Measurements from ENCODE around the gene NBPF1.
"Not testable (repeated sequence)": the region's sequence is repeated elsewhere in the genome, so short reads cannot be mapped to it uniquely, and the experiment has no call there.

NBPF1 gene

DNA sequence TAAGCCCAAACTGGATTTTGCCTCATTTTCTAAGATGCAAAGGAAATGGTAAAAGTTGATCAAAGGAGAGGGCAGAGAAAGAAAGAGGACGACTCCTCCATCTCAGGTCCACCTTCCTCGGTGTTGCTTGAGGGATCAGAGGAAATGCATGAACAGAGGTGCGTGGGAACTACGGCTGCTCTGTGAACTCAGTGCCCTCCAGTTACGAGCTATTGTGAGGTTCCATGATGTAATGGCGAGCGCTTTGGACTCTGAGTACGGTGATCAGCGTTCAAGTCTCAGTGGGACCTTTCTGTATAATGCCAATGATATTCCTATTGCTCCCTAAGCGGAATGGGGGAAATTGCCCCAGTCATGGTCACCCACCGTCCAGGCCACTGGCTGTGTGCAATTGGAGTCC, 60.1 kb downstream of the NBPF1 start:
- H3K9me3 ChIP-seq (ENCODE audit: control insufficient read depth in 2 of 2, low read length in 2 of 2); H3K4me3 ChIP-seq (ENCODE audit: low read length in 2 of 2); H3K9ac ChIP-seq (ENCODE audit: low read length in 2 of 2); H3K27ac ChIP-seq (ENCODE audit: low read length); H3K36me3 ChIP-seq (ENCODE audit: control insufficient read depth in 2 of 2, insufficient read depth in 2 of 2, low read length in 2 of 2); H3K27me3 ChIP-seq (ENCODE audit: control insufficient read depth in 1 of 2, insufficient read depth in 2 of 2, low read length in 2 of 2); H3K4me1 ChIP-seq (ENCODE audit: control insufficient read depth, insufficient read depth, low read length): not testable (repeated sequence)

DNA sequence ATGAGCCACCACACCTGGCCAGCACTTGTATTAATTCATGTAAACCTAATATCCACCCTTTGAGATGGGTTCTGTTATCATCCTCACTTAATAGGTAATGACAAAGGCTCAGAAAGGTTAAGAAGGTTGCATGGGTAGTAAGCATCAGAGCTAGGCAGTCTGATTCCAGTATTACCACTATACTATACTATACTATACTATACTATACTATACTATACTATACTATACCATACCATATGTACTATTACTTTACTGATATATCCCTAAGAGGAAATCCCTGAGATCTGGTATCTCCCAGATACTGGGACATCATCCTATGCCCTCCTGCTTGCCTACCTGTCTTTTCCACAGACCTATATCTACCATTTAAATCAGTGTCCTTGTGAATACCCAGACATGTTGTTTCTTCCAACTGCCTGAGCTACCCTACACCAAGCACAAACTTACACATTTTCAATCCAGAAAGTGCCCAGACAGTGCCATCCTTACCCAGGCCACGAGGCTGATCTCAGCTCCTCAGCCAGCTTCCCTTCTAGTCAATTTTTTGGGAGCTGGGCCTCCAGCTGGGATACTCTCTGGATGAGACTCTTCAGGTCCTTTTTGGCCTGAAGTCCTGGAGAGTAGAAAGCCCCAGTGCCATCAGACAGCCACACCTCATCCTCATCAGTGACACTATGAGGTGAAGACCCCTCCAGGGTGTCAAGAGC, 63.0 kb downstream of the NBPF1 start:
- not testable (repeated sequence) for H3K36me3 ChIP-seq (ENCODE audit: control insufficient read depth in 2 of 2, insufficient read depth in 2 of 2, low read length in 2 of 2); H3K4me1 ChIP-seq (ENCODE audit: control insufficient read depth, insufficient read depth, low read length); H3K9me3 ChIP-seq (ENCODE audit: control insufficient read depth in 2 of 2, low read length in 2 of 2); H3K9ac ChIP-seq (ENCODE audit: low read length in 2 of 2); H3K27me3 ChIP-seq (ENCODE audit: control insufficient read depth in 1 of 2, insufficient read depth in 2 of 2, low read length in 2 of 2); H3K27ac ChIP-seq (ENCODE audit: low read length); H3K4me3 ChIP-seq (ENCODE audit: low read length in 2 of 2)

DNA sequence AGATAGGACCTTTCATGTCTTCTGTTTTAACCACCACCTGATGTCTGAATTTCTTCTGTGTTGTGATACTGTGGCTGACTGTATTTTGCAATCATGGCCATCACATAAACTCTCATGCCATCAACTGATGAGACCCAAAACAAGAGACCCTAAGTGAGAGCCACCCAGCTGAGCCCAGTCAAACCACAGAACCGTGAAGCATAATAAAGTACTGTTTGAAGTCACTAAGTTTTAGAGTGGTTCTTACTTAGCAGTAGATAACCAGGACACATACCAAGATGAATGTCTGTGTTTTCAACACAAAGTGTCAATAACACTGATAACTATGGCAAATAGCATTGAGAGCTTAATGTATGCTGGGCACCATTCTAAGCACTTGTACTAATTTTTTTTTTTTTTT, 63.8 kb downstream of the NBPF1 start:
- H3K4me3 ChIP-seq (ENCODE audit: low read length in 2 of 2); H3K36me3 ChIP-seq (ENCODE audit: control insufficient read depth in 2 of 2, insufficient read depth in 2 of 2, low read length in 2 of 2); H3K9me3 ChIP-seq (ENCODE audit: control insufficient read depth in 2 of 2, low read length in 2 of 2); H3K4me1 ChIP-seq (ENCODE audit: control insufficient read depth, insufficient read depth, low read length); H3K9ac ChIP-seq (ENCODE audit: low read length in 2 of 2); H3K27me3 ChIP-seq (ENCODE audit: control insufficient read depth in 1 of 2, insufficient read depth in 2 of 2, low read length in 2 of 2); H3K27ac ChIP-seq (ENCODE audit: low read length): not testable (repeated sequence)

DNA sequence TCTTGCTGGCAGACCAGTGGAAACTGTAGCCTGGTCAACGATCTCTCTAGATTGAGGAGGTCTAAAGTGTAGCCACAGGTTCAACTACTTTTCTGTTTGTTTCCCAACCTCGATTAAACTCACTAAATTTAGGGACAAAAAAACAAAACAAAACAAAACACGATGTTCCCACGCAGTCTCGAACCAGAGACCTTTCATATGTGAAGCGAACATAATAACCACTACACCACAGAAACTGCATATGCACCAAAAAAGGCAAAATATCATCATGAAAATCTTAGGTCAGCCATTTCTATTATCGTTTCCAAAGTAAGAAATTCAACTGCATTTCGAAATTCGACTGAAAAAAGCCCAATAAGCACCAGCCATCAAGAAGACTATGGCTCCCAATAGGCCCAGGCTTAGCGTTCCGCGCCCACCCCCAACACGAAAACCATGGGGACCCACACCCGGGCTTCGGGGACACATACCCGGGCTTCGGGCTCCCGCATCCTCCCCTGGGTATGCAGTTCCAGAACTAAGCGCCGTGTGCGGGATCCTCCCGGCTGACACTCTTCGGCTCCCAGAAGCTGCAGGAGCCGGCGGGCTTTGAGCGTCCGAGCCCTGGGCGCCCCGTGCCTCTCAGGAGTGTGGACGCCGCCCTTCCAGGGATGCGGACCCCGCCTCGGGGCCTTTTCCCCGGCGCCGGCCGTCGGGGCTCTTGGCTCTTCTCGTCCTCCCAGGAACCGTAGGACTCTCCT, 65.7 kb downstream of the NBPF1 start:
- H3K9ac ChIP-seq (ENCODE audit: low read length in 2 of 2); H3K27ac ChIP-seq (ENCODE audit: low read length); H3K9me3 ChIP-seq (ENCODE audit: control insufficient read depth in 2 of 2, low read length in 2 of 2); H3K27me3 ChIP-seq (ENCODE audit: control insufficient read depth in 1 of 2, insufficient read depth in 2 of 2, low read length in 2 of 2); H3K36me3 ChIP-seq (ENCODE audit: control insufficient read depth in 2 of 2, insufficient read depth in 2 of 2, low read length in 2 of 2); H3K4me1 ChIP-seq (ENCODE audit: control insufficient read depth, insufficient read depth, low read length); H3K4me3 ChIP-seq (ENCODE audit: low read length in 2 of 2): not testable (repeated sequence)

DNA sequence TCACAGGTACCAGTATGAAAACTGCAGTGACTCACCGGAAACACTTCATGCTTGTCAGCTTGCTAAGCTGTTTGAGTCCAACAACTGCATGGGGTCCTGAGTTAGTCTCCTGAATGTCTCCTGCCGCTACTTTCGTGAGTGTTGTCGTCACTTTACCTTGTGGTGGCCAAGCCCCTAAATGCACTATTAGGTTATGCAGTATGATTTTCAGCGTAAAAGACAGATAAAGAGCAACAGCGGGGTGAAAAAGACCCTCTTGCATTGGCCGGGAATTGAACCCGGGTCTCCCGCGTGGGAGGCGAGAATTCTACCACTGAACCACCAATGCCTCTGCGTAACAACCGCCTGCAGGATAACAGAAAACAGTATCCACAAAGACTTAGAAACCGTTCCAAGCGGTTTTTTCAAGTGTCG, 67.7 kb downstream of the NBPF1 start:
- H3K9me3 ChIP-seq (ENCODE audit: control insufficient read depth in 2 of 2, low read length in 2 of 2); H3K4me1 ChIP-seq (ENCODE audit: control insufficient read depth, insufficient read depth, low read length); H3K36me3 ChIP-seq (ENCODE audit: control insufficient read depth in 2 of 2, insufficient read depth in 2 of 2, low read length in 2 of 2); H3K27ac ChIP-seq (ENCODE audit: low read length); H3K27me3 ChIP-seq (ENCODE audit: control insufficient read depth in 1 of 2, insufficient read depth in 2 of 2, low read length in 2 of 2); H3K4me3 ChIP-seq (ENCODE audit: low read length in 2 of 2); H3K9ac ChIP-seq (ENCODE audit: low read length in 2 of 2): not testable (repeated sequence)

DNA sequence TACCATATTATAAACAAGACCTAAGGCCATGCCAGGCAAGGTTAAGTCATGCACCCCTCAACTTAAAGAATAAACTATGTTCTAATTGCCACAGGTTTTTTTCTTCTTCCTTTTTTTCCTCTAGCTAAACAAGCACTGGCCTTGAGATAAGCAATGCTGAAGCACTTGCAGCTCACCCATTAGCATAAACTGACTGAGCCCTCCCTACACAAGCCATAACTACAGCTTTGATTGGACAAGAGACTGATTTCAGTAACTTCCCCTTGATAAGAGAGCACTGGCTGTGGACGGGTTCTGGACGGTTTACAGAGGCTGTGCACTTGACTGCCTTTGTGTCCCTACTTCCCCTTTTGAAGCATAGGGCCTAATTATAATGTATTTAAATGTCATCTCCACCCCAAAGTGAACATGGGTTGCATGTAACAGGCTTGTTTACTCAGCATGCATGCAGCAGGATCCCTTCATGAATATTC, 72.9 kb downstream of the NBPF1 start:
- not testable (repeated sequence) for H3K27ac ChIP-seq (ENCODE audit: low read length)

DNA sequence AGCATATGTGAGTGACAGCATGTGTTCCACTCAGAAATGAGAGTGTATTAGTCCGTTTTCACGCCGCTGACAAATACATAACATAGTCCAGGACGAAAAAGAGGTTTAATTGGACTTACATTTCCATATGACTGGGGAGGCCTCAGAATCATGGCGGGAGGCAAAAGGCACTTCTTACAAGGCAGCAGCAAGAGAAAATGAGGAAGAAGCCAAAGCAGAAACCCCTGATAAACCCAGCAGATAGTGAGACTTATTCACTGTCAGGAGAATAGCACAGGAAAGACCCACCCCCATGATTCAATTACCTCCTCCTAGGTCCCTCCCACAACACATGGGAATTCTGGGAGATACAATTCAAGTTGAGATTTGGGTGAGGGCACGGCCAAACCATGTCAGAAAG, 75.8 kb downstream of the NBPF1 start:
- not testable (repeated sequence) for H3K9ac ChIP-seq (ENCODE audit: low read length in 2 of 2); H3K36me3 ChIP-seq (ENCODE audit: control insufficient read depth in 2 of 2, insufficient read depth in 2 of 2, low read length in 2 of 2); H3K4me1 ChIP-seq (ENCODE audit: control insufficient read depth, insufficient read depth, low read length); H3K27ac ChIP-seq (ENCODE audit: low read length); H3K4me3 ChIP-seq (ENCODE audit: low read length in 2 of 2); H3K27me3 ChIP-seq (ENCODE audit: control insufficient read depth in 1 of 2, insufficient read depth in 2 of 2, low read length in 2 of 2); H3K9me3 ChIP-seq (ENCODE audit: control insufficient read depth in 2 of 2, low read length in 2 of 2)

More for the DNA sequence above, 72.9 kb downstream of the NBPF1 start:
- H3K27me3 ChIP-seq (ENCODE audit: control insufficient read depth in 1 of 2, insufficient read depth in 2 of 2, low read length in 2 of 2); H3K4me3 ChIP-seq (ENCODE audit: low read length in 2 of 2); H3K4me1 ChIP-seq (ENCODE audit: control insufficient read depth, insufficient read depth, low read length); H3K36me3 ChIP-seq (ENCODE audit: control insufficient read depth in 2 of 2, insufficient read depth in 2 of 2, low read length in 2 of 2); H3K9me3 ChIP-seq (ENCODE audit: control insufficient read depth in 2 of 2, low read length in 2 of 2); H3K9ac ChIP-seq (ENCODE audit: low read length in 2 of 2): not testable (repeated sequence)

DNA sequence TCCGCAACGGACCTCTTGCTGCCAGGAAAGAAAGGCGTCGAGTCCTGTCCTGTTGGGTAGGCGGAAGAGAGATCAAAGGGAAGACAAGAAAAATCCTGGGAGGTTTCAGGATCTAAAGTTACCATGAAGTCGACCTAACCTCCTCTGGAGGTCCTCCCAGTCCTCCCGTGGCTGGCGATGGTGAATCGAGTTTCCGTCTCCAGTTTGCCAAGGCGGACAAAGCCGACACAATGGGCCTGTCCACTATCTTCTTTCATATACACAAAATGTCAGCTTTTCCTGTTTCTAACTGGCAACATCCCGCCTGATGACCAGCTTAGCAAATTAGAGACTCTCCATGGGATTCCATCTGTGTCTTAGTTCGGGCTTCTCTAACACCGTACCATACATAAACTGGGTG, 76.6 kb downstream of the NBPF1 start:
- H3K27me3 ChIP-seq (ENCODE audit: control insufficient read depth in 1 of 2, insufficient read depth in 2 of 2, low read length in 2 of 2); H3K9me3 ChIP-seq (ENCODE audit: control insufficient read depth in 2 of 2, low read length in 2 of 2); H3K9ac ChIP-seq (ENCODE audit: low read length in 2 of 2); H3K4me1 ChIP-seq (ENCODE audit: control insufficient read depth, insufficient read depth, low read length); H3K4me3 ChIP-seq (ENCODE audit: low read length in 2 of 2); H3K36me3 ChIP-seq (ENCODE audit: control insufficient read depth in 2 of 2, insufficient read depth in 2 of 2, low read length in 2 of 2); H3K27ac ChIP-seq (ENCODE audit: low read length): not testable (repeated sequence)

DNA sequence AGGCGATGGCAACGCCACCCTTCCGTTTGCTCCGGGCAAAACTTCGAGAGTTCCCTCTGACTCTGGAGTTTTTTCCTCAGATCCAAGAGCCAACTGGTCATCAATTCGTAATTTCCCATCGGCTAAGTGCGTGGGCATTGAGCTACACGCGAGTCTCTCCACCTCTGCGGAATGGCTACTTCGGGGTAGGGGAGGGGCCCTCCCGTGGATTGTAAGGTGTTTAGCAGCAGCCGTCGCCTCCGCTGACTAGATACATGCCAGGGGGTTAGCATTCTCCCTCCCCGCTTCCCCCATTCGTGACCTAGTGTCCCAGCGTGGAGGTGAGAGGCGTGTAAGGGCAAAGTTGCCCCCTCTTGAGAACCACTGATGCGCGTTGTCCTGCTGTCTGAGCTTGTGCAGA, 77.5 kb downstream of the NBPF1 start:
- H3K9ac ChIP-seq (ENCODE audit: low read length in 2 of 2); H3K9me3 ChIP-seq (ENCODE audit: control insufficient read depth in 2 of 2, low read length in 2 of 2); H3K4me1 ChIP-seq (ENCODE audit: control insufficient read depth, insufficient read depth, low read length); H3K27ac ChIP-seq (ENCODE audit: low read length); H3K27me3 ChIP-seq (ENCODE audit: control insufficient read depth in 1 of 2, insufficient read depth in 2 of 2, low read length in 2 of 2); H3K36me3 ChIP-seq (ENCODE audit: control insufficient read depth in 2 of 2, insufficient read depth in 2 of 2, low read length in 2 of 2); H3K4me3 ChIP-seq (ENCODE audit: low read length in 2 of 2): not testable (repeated sequence)

DNA sequence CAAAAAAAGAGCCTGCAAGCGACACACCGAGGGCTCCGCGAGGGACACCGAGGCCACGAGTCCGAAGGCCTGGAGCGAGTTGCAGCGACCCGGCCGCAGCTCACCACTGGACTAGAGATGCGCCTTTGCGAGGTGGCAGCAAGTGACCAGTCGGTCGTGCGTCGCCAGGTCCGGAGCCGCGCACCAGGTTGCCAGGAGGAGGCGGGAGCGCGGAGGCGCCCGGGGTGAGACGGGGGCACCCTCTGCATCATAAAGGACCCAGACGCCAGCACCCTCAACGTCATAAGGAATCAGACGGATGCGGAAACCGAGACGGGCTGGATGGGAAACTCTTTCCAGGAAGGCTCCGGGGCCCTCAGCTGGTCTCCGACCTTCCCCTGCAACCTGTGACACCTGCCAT, 77.9 kb downstream of the NBPF1 start:
- H3K27me3 ChIP-seq (ENCODE audit: control insufficient read depth in 1 of 2, insufficient read depth in 2 of 2, low read length in 2 of 2); H3K4me1 ChIP-seq (ENCODE audit: control insufficient read depth, insufficient read depth, low read length); H3K4me3 ChIP-seq (ENCODE audit: low read length in 2 of 2); H3K9ac ChIP-seq (ENCODE audit: low read length in 2 of 2); H3K9me3 ChIP-seq (ENCODE audit: control insufficient read depth in 2 of 2, low read length in 2 of 2); H3K27ac ChIP-seq (ENCODE audit: low read length); H3K36me3 ChIP-seq (ENCODE audit: control insufficient read depth in 2 of 2, insufficient read depth in 2 of 2, low read length in 2 of 2): not testable (repeated sequence)

DNA sequence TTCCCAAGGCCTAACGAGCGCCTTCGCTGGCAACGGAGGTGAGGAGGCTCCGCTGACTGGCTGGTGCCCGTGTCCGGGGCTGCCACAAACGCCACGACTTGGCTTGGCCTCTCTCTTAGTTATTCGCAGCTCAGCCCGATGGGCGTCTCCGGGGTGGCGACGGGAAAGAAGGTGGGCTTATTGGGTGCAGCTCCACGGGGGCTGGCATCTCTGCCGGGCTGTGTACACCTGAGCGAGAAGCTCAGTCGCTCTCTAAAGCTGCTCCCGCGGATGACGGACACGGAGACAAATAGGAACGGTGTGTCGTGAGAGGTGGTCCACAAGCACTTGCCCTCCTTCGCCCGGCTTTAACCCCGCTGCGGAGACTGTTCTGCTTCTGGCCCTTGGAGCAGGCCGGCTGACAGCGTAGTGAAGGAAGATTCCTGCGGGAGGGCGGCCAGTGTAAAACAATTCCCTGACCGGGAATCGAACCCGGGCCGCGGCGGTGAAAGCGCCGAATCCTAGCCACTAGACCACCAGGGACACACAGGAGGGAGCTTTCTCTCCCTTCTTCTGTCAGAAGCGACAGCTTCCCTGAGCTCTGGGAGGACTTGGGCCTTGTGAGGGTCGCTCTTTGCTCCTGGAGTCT, 78.4 kb downstream of the NBPF1 start:
- H3K27ac ChIP-seq (ENCODE audit: low read length); H3K9ac ChIP-seq (ENCODE audit: low read length in 2 of 2); H3K9me3 ChIP-seq (ENCODE audit: control insufficient read depth in 2 of 2, low read length in 2 of 2); H3K27me3 ChIP-seq (ENCODE audit: control insufficient read depth in 1 of 2, insufficient read depth in 2 of 2, low read length in 2 of 2); H3K36me3 ChIP-seq (ENCODE audit: control insufficient read depth in 2 of 2, insufficient read depth in 2 of 2, low read length in 2 of 2); H3K4me1 ChIP-seq (ENCODE audit: control insufficient read depth, insufficient read depth, low read length): not testable (repeated sequence)
- H3K4me3 ChIP-seq (ENCODE audit: low read length in 2 of 2) = peak overlapping the region in 1 of 2 donors; percentile 47
